Gastroesophageal sphincter (tissue), 4 donors: ENCODE results near the gene LRRC3. TPM values are rescaled to one million over a fixed set of nuclear protein-coding genes. Genes with fewer than 3 reads are reported as not detected.
"Not testable (repeated sequence)": the region's sequence is repeated elsewhere in the genome, so short reads cannot be mapped to it uniquely, and the experiment has no call there.

Experiments used
- ATAC-seq: fragments of 150-250 bp; one replicate; pipeline ENCODE4 v1.9.1; 2016; ENCODE audit warnings: mild to moderate bottlenecking, moderate library complexity
- H3K27ac ChIP-seq, 4 donors: fragments of 200-600 bp; sonication (generic) in 3 of 4; 1 replicate in 3 of 4; 2 replicates in 1 of 4; pipeline ENCODE4 v1.5.1; 2016 to 2019
- H3K27me3 ChIP-seq: fragments of 200-600 bp; sonication (generic); one replicate; pipeline ENCODE4 v1.5.1; 2019
- H3K36me3 ChIP-seq, 2 donors: fragments of 200-600 bp; sonication (generic); one replicate each; pipeline ENCODE4 v1.5.1; 2019; ENCODE audit warnings: control low read depth in 1 of 2
- H3K4me1 ChIP-seq, 3 donors: fragments of 200-600 bp; sonication (generic); 1 replicate in 2 of 3; 2 replicates in 1 of 3; pipeline ENCODE4 v1.5.1; 2016 to 2019; ENCODE audit warnings: control low read depth in 2 of 3
- H3K4me3 ChIP-seq, 2 donors: fragments of 200-600 bp; sonication (generic); one replicate each; pipeline ENCODE4 v1.5.1; 2019; ENCODE audit warnings: mild to moderate bottlenecking in 1 of 2, moderate library complexity in 1 of 2
- H3K9me3 ChIP-seq, 3 donors: fragments of 200-600 bp; sonication (generic); one replicate each; pipeline ENCODE4 v1.5.1; 2017 to 2019; ENCODE audit warnings: control low read depth in 2 of 3
- CTCF ChIP-seq, 4 experiments: fragments of 200-600 bp in 2 of 4; fragments of 450-650 bp in 2 of 4; sonication (generic) in 1 of 4; IDR thresholded peaks; one replicate each; pipeline ENCODE4 v1.5.1; 2017 to 2019; ENCODE audit warnings: antibody characterized with exemption in 4 of 4, mild to moderate bottlenecking in 2 of 4, moderate library complexity in 2 of 4
- EP300 ChIP-seq: sonication (generic); formaldehyde crosslinking; IDR thresholded peaks from one replicate; pipeline ENCODE4 v1.6.1; 2017; ENCODE audit warnings: antibody characterized with exemption, mild to moderate bottlenecking
- POLR2A ChIP-seq, 2 donors: fragments of 450-650 bp; IDR thresholded peaks; one replicate each; pipeline ENCODE4 v1.6.1; 2017; ENCODE audit warnings: antibody characterized with exemption in 2 of 2, mild to moderate bottlenecking in 2 of 2, moderate library complexity in 1 of 2
- POLR2AphosphoS5 ChIP-seq: sonication (generic); formaldehyde crosslinking; IDR thresholded peaks from one replicate; pipeline ENCODE4 v1.6.1; 2017; ENCODE audit warnings: antibody characterized with exemption
- WGBS, 2 donors: methylation state at CpG; one replicate each; pipeline ENCODE4 v1.1.5; 2018; ENCODE audit warnings: low coverage in 1 of 2; 5-methylcytosine and 5-hydroxymethylcytosine counted together
- total RNA-seq, 4 donors: library from RNA; depleted of rRNA; stranded (reverse); fragments of >200 nt; gene quantifications; one replicate each; pipeline ENCODE4 v1.1.0, GENCODE V29; 2016

The LRRC3 gene
- total RNA-seq, 4 donors from 2014 or later: 2.7 to 8.3 (median 6.7) TPM

GRCh38 chr21:44416193-44416592, 39.1 kb upstream of the LRRC3 start:
- Histone ChIP-seq H3K27me3 (peaks cover 55% of the 10 kb centered on the region), H3K4me1 (no peaks in the 10 kb centered on the region), H3K27ac (no peak overlapping the region), H3K4me3 (no peak overlapping the region), H3K9me3 (no peaks in the 10 kb centered on the region), H3K36me3 (no peaks in the 10 kb centered on the region)
- no peak for ATAC-seq
- WGBS, 2 donors: 17 to 50% methylated on average over 1 of the region's 8 CpGs
- no peak for TF ChIP-seq POLR2A (IDR thresholded peaks at IDR 0.05)
- no peak for TF ChIP-seq EP300
- no peak for TF ChIP-seq CTCF (IDR thresholded peaks at IDR 0.05)
- TF ChIP-seq POLR2AphosphoS5: no peak

- 100% methylated on average over 3 of the region's 21 CpGs; no CpG with 5 or more reads in 1 of the 2 donors for WGBS, 2 donors
- H3K9me3 ChIP-seq, H3K36me3 ChIP-seq, H3K4me1 ChIP-seq, H3K4me3 ChIP-seq, ATAC-seq, H3K27ac ChIP-seq: not testable (repeated sequence)
- peaks cover 55% of the 10 kb centered on the region for H3K27me3 ChIP-seq
Measured at GRCh38 chr21:44417621-44418107, 37.6 kb upstream of the LRRC3 start.

GRCh38 chr21:44418108-44418875, 37.0 kb upstream of the LRRC3 start:
- WGBS, 2 donors: 100% methylated on average over 1 of the region's 25 CpGs; no CpG with 5 or more reads in 1 of the 2 donors
- ATAC-seq: no peak
- no peaks in the 10 kb centered on the region for H3K4me1 ChIP-seq

GRCh38 chr21:44418876-44419230, 36.5 kb upstream of the LRRC3 start:
- peaks cover 50% of the 10 kb centered on the region for H3K27me3 ChIP-seq
- no peaks in the 10 kb centered on the region for H3K9me3 ChIP-seq
- no peak overlapping the region for H3K27ac ChIP-seq
- ATAC-seq: no peak
- TF ChIP-seq EP300 (no peak), POLR2A (IDR thresholded peaks at IDR 0.05) (no peak), CTCF (IDR thresholded peaks at IDR 0.05) (no peak), POLR2AphosphoS5 (no peak)
- 100% methylated on average over 1 of the region's 8 CpGs; no CpG with 5 or more reads in 1 of the 2 donors for WGBS, 2 donors
- H3K4me1 ChIP-seq: no peaks in the 10 kb centered on the region
- H3K36me3 ChIP-seq: no peaks in the 10 kb centered on the region
- no peak overlapping the region for H3K4me3 ChIP-seq

More at GRCh38 chr21:44418108-44418875, 37.0 kb upstream of the LRRC3 start:
- peaks cover 55% of the 10 kb centered on the region for H3K27me3 ChIP-seq
- no peak for TF ChIP-seq CTCF (IDR thresholded peaks at IDR 0.05)
- TF ChIP-seq POLR2AphosphoS5: no peak
- H3K9me3 ChIP-seq: no peaks in the 10 kb centered on the region
- no peaks in the 10 kb centered on the region for H3K36me3 ChIP-seq
- H3K27ac ChIP-seq: no peak overlapping the region
- no peak overlapping the region for H3K4me3 ChIP-seq

- ATAC-seq: no peak
- Histone ChIP-seq H3K36me3 (no peaks in the 10 kb centered on the region), H3K9me3 (no peaks in the 10 kb centered on the region), H3K4me1 (no peaks in the 10 kb centered on the region), H3K27me3 (peaks cover 50% of the 10 kb centered on the region), H3K4me3 (no peak overlapping the region), H3K27ac (no peak overlapping the region)
- 85 to 87% methylated on average over 3 of the region's 3 CpGs for WGBS, 2 donors
- TF ChIP-seq CTCF (IDR thresholded peaks at IDR 0.05) (no peak), POLR2A (IDR thresholded peaks at IDR 0.05) (no peak), EP300 (no peak), POLR2AphosphoS5 (no peak)
Measured at GRCh38 chr21:44419679-44420078, 35.6 kb upstream of the LRRC3 start.
